Urothelium cell line (cell line): ENCODE data around the gene PIKFYVE.
"Not testable (repeated sequence)": the region's sequence is repeated elsewhere in the genome, so short reads cannot be mapped to it uniquely, and the experiment has no call there.

Experiments used
- DNase-seq: peaks from one replicate; pipeline ENCODE4 v3.0.0; 2011; ENCODE audit warnings: low spot score, mixed read lengths
- FAIRE-seq: peaks from 2 replicates; lab custom pipeline; 2011; peaks lifted over from hg19 to GRCh38; lab: Jason Lieb, UNC

Gene PIKFYVE

GRCh38 chr2:208265801-208266552 lies at the start of gene PIKFYVE:
TSS of gene PIKFYVE (plus strand) at chr2:208266255. CDS start at chr2:208271520, 5,265 bp downstream.
- peak; percentile 95 for FAIRE-seq

GRCh38 chr2:208221873-208222272 lies 44.2 kb upstream of the PIKFYVE start:
- FAIRE-seq, DNase-seq: not testable (repeated sequence)

More at GRCh38 chr2:208265801-208266552, at the start of gene PIKFYVE:
- peak; percentile 96 for DNase-seq

- FAIRE-seq (no peak), DNase-seq (peak; percentile 44)
Measured at GRCh38 chr2:208222351-208222750, 43.7 kb upstream of the PIKFYVE start.

GRCh38 chr2:208224802-208225201 lies 41.3 kb upstream of the PIKFYVE start:
- FAIRE-seq (no peak), DNase-seq (peak; percentile 49)

- FAIRE-seq = no peak
Measured at GRCh38 chr2:208227581-208228232, 38.3 kb upstream of the PIKFYVE start.

GRCh38 chr2:208228476-208228875 lies 37.6 kb upstream of the PIKFYVE start:
- no peak for FAIRE-seq
- no peak for DNase-seq

More at GRCh38 chr2:208227581-208228232, 38.3 kb upstream of the PIKFYVE start:
- no peak for DNase-seq

GRCh38 chr2:208234786-208235185 lies 31.3 kb upstream of the PIKFYVE start:
- FAIRE-seq = no peak
- no peak for DNase-seq

- FAIRE-seq (no peak), DNase-seq (no peak)
Measured at GRCh38 chr2:208235860-208236259, 30.2 kb upstream of the PIKFYVE start.

- FAIRE-seq (no peak), DNase-seq (no peak)
Measured at GRCh38 chr2:208239770-208240493, 26.1 kb upstream of the PIKFYVE start.

GRCh38 chr2:208240619-208241209 lies 25.3 kb upstream of the PIKFYVE start:
- no peak for FAIRE-seq
- DNase-seq = no peak

- DNase-seq = no peak
- FAIRE-seq = no peak
Measured at GRCh38 chr2:208244422-208244821, 21.6 kb upstream of the PIKFYVE start.

- FAIRE-seq (no peak), DNase-seq (no peak)
Measured at GRCh38 chr2:208245746-208246145, 20.3 kb upstream of the PIKFYVE start.

GRCh38 chr2:208248601-208249000 lies 17.5 kb upstream of the PIKFYVE start:
- FAIRE-seq (no peak), DNase-seq (no peak)

- DNase-seq (no peak), FAIRE-seq (no peak)
Measured at GRCh38 chr2:208249296-208249695, 16.8 kb upstream of the PIKFYVE start.

GRCh38 chr2:208250388-208250787 lies 15.7 kb upstream of the PIKFYVE start:
- DNase-seq (no peak), FAIRE-seq (no peak)

- no peak for FAIRE-seq
- no peak for DNase-seq
Measured at GRCh38 chr2:208251098-208251497, 15.0 kb upstream of the PIKFYVE start.

- DNase-seq (no peak), FAIRE-seq (no peak)
Measured at GRCh38 chr2:208252716-208253492, 13.2 kb upstream of the PIKFYVE start.

GRCh38 chr2:208253600-208254117 lies 12.4 kb upstream of the PIKFYVE start:
- FAIRE-seq = no peak
- DNase-seq = no peak

GRCh38 chr2:208254118-208254870 lies 11.8 kb upstream of the PIKFYVE start:
- FAIRE-seq (peak; percentile 35), DNase-seq (peak; percentile 89)
